Measurements from ENCODE around the gene CPXM2. TPM values are rescaled to one million over a fixed set of nuclear protein-coding genes. Genes with fewer than 3 reads are reported as not detected.

CPXM2 gene
- total RNA-seq (2013): not detected
- polyA plus RNA-seq (not detected), polyA minus RNA-seq (not detected in 2 replicates), total RNA-seq (0 to 2.1 (median 0.07) reads per million in 11 experiments)

- Histone ChIP-seq H3K27ac (ENCODE audit: low read depth in 1 of 2, low read length in 2 of 2) (no peak within 1 kb of the TSS), H2AFZ (ENCODE audit: insufficient read depth, low read depth, low read length, poor library complexity, severe bottlenecking) (no peak within 1 kb of the TSS), H3K4me3 (replicated peaks in 1 of 3; ENCODE audit: low read depth in 2 of 3, low read length in 3 of 3) (no peak within 1 kb of the TSS), H4K20me1 (ENCODE audit: insufficient read depth, low read length) (no peaks in the 10 kb centered on the region), H3K27me3 (ENCODE audit: control insufficient read depth in 2 of 2, insufficient read depth in 2 of 2, low read length in 2 of 2) (peaks cover 14 to 24% of the 10 kb centered on the region in 2 donors), H3K4me1 (ENCODE audit: control insufficient read depth in 1 of 2, insufficient read depth in 2 of 2, low read length in 2 of 2) (no peaks in the 10 kb centered on the region), H3K4me2 (replicated peaks; ENCODE audit: extremely low read depth, low read length, poor library complexity, severe bottlenecking) (no peak within 1 kb of the TSS), H3K9ac (ENCODE audit: insufficient read depth, low read length, poor library complexity, severe bottlenecking) (no peak within 1 kb of the TSS), H3K79me2 (ENCODE audit: insufficient read depth, low read length) (no peaks in the 10 kb centered on the region), H3K9me3 (replicated peaks in 1 of 2; ENCODE audit: control insufficient read depth in 1 of 2, insufficient read depth in 1 of 2, low read length in 2 of 2) (peaks cover 0 to 6% of the 10 kb centered on the region in 2 donors), H3K36me3 (replicated peaks in 1 of 2; ENCODE audit: control insufficient read depth in 1 of 2, insufficient read depth in 2 of 2, low read length in 2 of 2) (no peaks in the 10 kb centered on the region)
- 8% methylated on average over 76 of the region's 80 CpGs for WGBS (ENCODE audit: insufficient coverage)
- H3K9me3 Mint-ChIP-seq: peaks cover 0 to 2% (median 0%) of the 10 kb centered on the region in 7 donors
- intact Hi-C loops (cut with micrococcal nuclease): no loop called here
- H3K27me3 Mint-ChIP-seq (ENCODE audit: low read depth in 3 of 3): peaks cover 36 to 43% (median 40%) of the 10 kb centered on the region in 3 donors
- H3K27ac Mint-ChIP-seq: no peak within 1 kb of the TSS
- H3K36me3 Mint-ChIP-seq: no peaks in the 10 kb centered on the region
- TF ChIP-seq, protein P1, sequence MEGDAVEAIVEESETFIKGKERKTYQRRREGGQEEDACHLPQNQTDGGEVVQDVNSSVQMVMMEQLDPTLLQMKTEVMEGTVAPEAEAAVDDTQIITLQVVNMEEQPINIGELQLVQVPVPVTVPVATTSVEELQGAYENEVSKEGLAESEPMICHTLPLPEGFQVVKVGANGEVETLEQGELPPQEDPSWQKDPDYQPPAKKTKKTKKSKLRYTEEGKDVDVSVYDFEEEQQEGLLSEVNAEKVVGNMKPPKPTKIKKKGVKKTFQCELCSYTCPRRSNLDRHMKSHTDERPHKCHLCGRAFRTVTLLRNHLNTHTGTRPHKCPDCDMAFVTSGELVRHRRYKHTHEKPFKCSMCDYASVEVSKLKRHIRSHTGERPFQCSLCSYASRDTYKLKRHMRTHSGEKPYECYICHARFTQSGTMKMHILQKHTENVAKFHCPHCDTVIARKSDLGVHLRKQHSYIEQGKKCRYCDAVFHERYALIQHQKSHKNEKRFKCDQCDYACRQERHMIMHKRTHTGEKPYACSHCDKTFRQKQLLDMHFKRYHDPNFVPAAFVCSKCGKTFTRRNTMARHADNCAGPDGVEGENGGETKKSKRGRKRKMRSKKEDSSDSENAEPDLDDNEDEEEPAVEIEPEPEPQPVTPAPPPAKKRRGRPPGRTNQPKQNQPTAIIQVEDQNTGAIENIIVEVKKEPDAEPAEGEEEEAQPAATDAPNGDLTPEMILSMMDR (IDR thresholded peaks at IDR 0.05): no peak
- DNase-seq: no peak
- H3K4me1 Mint-ChIP-seq: no peaks in the 10 kb centered on the region
- H3K4me3 Mint-ChIP-seq: peak within 1 kb of the TSS in 1 of 2 donors; percentile 44
These were observed at the start of gene CPXM2 for GRCh38 chr10:123891144-123892071. TSS of gene CPXM2 (minus strand) at chr10:123891807. CDS start at chr10:123891659, 148 bp downstream.

GRCh38 chr10:123939591-123939990 lies 48.0 kb upstream of the CPXM2 start:
- H3K27me3 ChIP-seq (ENCODE audit: control insufficient read depth in 2 of 2, insufficient read depth in 2 of 2, low read length in 2 of 2): no peaks in the 10 kb centered on the region
- no peaks in the 10 kb centered on the region for H3K9me3 ChIP-seq (replicated peaks in 1 of 2; ENCODE audit: control insufficient read depth in 1 of 2, insufficient read depth in 1 of 2, low read length in 2 of 2)
- TF ChIP-seq, protein P1 (IDR thresholded peaks at IDR 0.05): no peak
- DNase-seq: no peak
- H3K9ac ChIP-seq (ENCODE audit: insufficient read depth, low read length, poor library complexity, severe bottlenecking): no peak overlapping the region
- H3K79me2 ChIP-seq (ENCODE audit: insufficient read depth, low read length): no peaks in the 10 kb centered on the region
- Mint-ChIP-seq H3K4me1 (no peaks in the 10 kb centered on the region), H3K27me3 (ENCODE audit: low read depth in 3 of 3) (peaks cover 5 to 7% (median 5%) of the 10 kb centered on the region in 3 donors), H3K9me3 (peaks cover 0 to 6% (median 0%) of the 10 kb centered on the region in 7 donors), H3K4me3 (no peak overlapping the region), H3K36me3 (no peaks in the 10 kb centered on the region), H3K27ac (peak overlapping the region in 1 of 7 donors; percentile 31)
- no peak overlapping the region for H2AFZ ChIP-seq (ENCODE audit: insufficient read depth, low read depth, low read length, poor library complexity, severe bottlenecking)
- intact Hi-C loops (cut with micrococcal nuclease): no loop called here
- no peaks in the 10 kb centered on the region for H3K36me3 ChIP-seq (replicated peaks in 1 of 2; ENCODE audit: control insufficient read depth in 1 of 2, insufficient read depth in 2 of 2, low read length in 2 of 2)
- no peak overlapping the region for H3K4me2 ChIP-seq (replicated peaks; ENCODE audit: extremely low read depth, low read length, poor library complexity, severe bottlenecking)
- H4K20me1 ChIP-seq (ENCODE audit: insufficient read depth, low read length): no peaks in the 10 kb centered on the region
- no peak overlapping the region for H3K4me3 ChIP-seq (replicated peaks in 1 of 3; ENCODE audit: low read depth in 2 of 3, low read length in 3 of 3)
- WGBS (ENCODE audit: insufficient coverage): 92% methylated on average over 7 of the region's 7 CpGs
- no peaks in the 10 kb centered on the region for H3K4me1 ChIP-seq (ENCODE audit: control insufficient read depth in 1 of 2, insufficient read depth in 2 of 2, low read length in 2 of 2)
- H3K27ac ChIP-seq (ENCODE audit: low read depth in 1 of 2, low read length in 2 of 2): no peak overlapping the region
